ENCODE measurements around the gene HERPUD1. TPM values are rescaled to one million over a fixed set of nuclear protein-coding genes. Genes with fewer than 3 reads are reported as not detected.

Gene HERPUD1
- total and polyA plus RNA-seq, 2 of the 13 experiments (the other 11 are each of a cell fraction or from before 2014, with no cell fraction given): 96.2 to 323 TPM

DNA sequence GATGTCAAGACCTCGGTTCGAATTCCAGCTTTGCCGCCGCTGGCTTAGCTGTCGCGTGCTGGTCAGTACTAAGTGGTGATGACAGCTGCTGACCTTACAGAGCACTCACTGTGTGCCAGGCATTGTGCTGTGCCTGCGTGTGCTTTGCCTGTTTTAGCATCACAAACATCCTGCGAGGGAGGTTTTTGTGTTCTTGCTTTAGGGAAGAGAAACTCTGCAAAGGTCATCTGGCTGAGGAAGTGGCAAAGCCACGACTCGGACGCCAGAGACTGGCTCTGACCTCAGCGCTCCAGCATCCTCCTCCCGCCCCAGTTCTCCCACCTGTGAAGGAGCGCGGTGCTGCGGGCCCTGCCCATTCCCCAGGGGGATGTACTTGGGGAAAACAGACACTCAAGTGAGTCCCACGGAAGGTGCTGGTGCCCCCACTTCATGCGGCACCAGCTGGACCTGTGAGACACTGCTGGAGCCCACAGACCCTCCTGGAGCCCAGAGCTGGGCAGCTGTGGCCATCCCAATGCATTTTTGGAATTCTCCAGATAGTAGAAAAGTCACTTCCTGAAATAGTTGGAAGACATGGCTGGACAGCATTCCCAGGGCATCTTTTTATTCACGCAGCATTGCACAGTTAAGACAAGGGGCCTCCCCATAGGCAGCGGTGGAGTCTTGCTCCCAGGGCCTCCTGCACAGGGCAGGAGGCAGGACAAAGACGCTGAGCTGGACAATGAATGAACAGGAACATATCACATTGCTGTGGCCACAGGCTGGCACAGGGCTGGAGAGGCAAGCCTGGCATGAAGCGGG, 20.0 kb upstream of the HERPUD1 start (continued):
- TF ChIP-seq, protein P1, sequence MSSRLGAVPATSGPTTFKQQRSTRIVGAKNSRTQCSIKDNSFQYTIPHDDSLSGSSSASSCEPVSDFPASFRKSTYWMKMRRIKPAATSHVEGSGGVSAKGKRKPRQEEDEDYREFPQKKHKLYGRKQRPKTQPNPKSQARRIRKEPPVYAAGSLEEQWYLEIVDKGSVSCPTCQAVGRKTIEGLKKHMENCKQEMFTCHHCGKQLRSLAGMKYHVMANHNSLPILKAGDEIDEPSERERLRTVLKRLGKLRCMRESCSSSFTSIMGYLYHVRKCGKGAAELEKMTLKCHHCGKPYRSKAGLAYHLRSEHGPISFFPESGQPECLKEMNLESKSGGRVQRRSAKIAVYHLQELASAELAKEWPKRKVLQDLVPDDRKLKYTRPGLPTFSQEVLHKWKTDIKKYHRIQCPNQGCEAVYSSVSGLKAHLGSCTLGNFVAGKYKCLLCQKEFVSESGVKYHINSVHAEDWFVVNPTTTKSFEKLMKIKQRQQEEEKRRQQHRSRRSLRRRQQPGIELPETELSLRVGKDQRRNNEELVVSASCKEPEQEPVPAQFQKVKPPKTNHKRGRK (CRISPR knock-in tag; IDR thresholded peaks at IDR 0.05): no peak
- no peak for TF ChIP-seq NONO (IDR thresholded peaks at IDR 0.05)
- no peak for TF ChIP-seq NONO (CRISPR knock-in tag; conservative IDR thresholded peaks at IDR 0.05)
- TF ChIP-seq, protein P2, sequence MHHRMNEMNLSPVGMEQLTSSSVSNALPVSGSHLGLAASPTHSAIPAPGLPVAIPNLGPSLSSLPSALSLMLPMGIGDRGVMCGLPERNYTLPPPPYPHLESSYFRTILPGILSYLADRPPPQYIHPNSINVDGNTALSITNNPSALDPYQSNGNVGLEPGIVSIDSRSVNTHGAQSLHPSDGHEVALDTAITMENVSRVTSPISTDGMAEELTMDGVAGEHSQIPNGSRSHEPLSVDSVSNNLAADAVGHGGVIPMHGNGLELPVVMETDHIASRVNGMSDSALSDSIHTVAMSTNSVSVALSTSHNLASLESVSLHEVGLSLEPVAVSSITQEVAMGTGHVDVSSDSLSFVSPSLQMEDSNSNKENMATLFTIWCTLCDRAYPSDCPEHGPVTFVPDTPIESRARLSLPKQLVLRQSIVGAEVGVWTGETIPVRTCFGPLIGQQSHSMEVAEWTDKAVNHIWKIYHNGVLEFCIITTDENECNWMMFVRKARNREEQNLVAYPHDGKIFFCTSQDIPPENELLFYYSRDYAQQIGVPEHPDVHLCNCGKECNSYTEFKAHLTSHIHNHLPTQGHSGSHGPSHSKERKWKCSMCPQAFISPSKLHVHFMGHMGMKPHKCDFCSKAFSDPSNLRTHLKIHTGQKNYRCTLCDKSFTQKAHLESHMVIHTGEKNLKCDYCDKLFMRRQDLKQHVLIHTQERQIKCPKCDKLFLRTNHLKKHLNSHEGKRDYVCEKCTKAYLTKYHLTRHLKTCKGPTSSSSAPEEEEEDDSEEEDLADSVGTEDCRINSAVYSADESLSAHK (CRISPR knock-in tag; IDR thresholded peaks at IDR 0.05; ENCODE audit: borderline replicate concordance): no peak
- no peak for TF ChIP-seq SIN3A (IDR thresholded peaks at IDR 0.05; ENCODE audit: borderline replicate concordance, low read depth, low read length)
- no peak for TF ChIP-seq CC2D1A (CRISPR knock-in tag; IDR thresholded peaks at IDR 0.05)
- no peak for TF ChIP-seq KDM3A (CRISPR knock-in tag; IDR thresholded peaks at IDR 0.05; ENCODE audit: low read depth)
- no peak for TF ChIP-seq ZNF629 (CRISPR knock-in tag; conservative IDR thresholded peaks at IDR 0.05)
- TF ChIP-seq, protein P3, sequence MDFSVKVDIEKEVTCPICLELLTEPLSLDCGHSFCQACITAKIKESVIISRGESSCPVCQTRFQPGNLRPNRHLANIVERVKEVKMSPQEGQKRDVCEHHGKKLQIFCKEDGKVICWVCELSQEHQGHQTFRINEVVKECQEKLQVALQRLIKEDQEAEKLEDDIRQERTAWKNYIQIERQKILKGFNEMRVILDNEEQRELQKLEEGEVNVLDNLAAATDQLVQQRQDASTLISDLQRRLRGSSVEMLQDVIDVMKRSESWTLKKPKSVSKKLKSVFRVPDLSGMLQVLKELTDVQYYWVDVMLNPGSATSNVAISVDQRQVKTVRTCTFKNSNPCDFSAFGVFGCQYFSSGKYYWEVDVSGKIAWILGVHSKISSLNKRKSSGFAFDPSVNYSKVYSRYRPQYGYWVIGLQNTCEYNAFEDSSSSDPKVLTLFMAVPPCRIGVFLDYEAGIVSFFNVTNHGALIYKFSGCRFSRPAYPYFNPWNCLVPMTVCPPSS (IDR thresholded peaks at IDR 0.05): no peak
- 0 out of 2 replicates have a peak, but pooled peaks have one; percentile 42 for TF ChIP-seq SALL2 (CRISPR knock-in tag; IDR thresholded peaks at IDR 0.05)
